Keratinocyte (primary cell): ENCODE results near the gene GLT8D2.

Experiments used
- EZH2 ChIP-seq: IDR thresholded peaks from one replicate; pipeline ENCODE4 v1.6.1; 2012; ENCODE audit warnings: inconsistent platforms, mild to moderate bottlenecking, low read length, moderate library complexity
- TF ChIP-seq, protein P1 (sequence below), 3 experiments: IDR thresholded peaks in 1 of 3; conservative IDR thresholded peaks in 1 of 3; optimal IDR thresholded peaks in 1 of 3; 2 replicates in 2 of 3; 3 replicates in 1 of 3; pipeline versions ENCODE3 to v1.5.1; 2011; ENCODE audit warnings: low read length in 3 of 3, mild to moderate bottlenecking in 3 of 3, moderate library complexity in 2 of 3, control low read depth in 1 of 3, inconsistent platforms in 1 of 3; ENCODE audit not compliant: insufficient read depth in 2 of 3; ENCODE audit errors: extremely low read depth in 1 of 3

- TF ChIP-seq, protein P1, sequence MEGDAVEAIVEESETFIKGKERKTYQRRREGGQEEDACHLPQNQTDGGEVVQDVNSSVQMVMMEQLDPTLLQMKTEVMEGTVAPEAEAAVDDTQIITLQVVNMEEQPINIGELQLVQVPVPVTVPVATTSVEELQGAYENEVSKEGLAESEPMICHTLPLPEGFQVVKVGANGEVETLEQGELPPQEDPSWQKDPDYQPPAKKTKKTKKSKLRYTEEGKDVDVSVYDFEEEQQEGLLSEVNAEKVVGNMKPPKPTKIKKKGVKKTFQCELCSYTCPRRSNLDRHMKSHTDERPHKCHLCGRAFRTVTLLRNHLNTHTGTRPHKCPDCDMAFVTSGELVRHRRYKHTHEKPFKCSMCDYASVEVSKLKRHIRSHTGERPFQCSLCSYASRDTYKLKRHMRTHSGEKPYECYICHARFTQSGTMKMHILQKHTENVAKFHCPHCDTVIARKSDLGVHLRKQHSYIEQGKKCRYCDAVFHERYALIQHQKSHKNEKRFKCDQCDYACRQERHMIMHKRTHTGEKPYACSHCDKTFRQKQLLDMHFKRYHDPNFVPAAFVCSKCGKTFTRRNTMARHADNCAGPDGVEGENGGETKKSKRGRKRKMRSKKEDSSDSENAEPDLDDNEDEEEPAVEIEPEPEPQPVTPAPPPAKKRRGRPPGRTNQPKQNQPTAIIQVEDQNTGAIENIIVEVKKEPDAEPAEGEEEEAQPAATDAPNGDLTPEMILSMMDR (optimal IDR thresholded peaks at IDR 0.05 in 1 of 3, IDR thresholded peaks at IDR 0.05 in 1 of 3, conservative IDR thresholded peaks at IDR 0.05 in 1 of 3; ENCODE audit: extremely low read depth in 1 of 3, insufficient read depth in 2 of 3, low read length in 3 of 3), result no peak
- no peak for TF ChIP-seq EZH2
Measured at GRCh38 chr12:104080764-104081163, 30.8 kb upstream of the GLT8D2 start.
